Renal pelvis (tissue), 4 donors: ENCODE data around the gene AMZ1. TPM values are rescaled to one million over a fixed set of nuclear protein-coding genes. Genes with fewer than 3 reads are reported as not detected.

Experiments
- DNase-seq: peaks from one replicate; pipeline ENCODE4 v3.0.0-alpha.2; 2013
- polyA plus RNA-seq, 3 donors: library from polyadenylated mRNA; unstranded; fragments of 120-200 nt; gene quantifications; one replicate each; pipeline ENCODE4 v1.2.1, GENCODE V29; 2013; ENCODE audit not compliant: insufficient read length in 3 of 3

AMZ1 gene
- polyA plus RNA-seq, 3 donors = 0.21 to 0.43 (median 0.43) TPM

DNA sequence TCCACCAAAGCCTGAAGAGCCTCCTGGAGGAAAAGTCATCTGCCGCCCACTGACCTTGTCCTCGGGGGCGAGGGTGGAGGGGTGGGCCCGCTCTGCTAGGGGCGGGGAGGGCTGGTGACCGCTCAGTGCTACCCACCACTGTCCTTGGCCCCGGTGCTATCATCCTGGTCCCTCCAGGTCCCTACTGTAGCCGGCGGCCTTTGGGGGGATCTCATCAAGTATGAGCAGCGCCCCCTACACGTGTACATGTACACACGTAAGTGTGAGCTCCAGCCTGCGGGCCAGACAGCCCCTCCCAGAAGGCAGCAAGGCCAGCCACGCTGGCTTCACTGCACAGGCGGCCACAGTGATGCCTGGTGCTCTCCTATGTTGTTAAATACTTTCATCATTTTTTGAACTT is 36.7 kb upstream of the AMZ1 start:
- no peak for DNase-seq

DNA sequence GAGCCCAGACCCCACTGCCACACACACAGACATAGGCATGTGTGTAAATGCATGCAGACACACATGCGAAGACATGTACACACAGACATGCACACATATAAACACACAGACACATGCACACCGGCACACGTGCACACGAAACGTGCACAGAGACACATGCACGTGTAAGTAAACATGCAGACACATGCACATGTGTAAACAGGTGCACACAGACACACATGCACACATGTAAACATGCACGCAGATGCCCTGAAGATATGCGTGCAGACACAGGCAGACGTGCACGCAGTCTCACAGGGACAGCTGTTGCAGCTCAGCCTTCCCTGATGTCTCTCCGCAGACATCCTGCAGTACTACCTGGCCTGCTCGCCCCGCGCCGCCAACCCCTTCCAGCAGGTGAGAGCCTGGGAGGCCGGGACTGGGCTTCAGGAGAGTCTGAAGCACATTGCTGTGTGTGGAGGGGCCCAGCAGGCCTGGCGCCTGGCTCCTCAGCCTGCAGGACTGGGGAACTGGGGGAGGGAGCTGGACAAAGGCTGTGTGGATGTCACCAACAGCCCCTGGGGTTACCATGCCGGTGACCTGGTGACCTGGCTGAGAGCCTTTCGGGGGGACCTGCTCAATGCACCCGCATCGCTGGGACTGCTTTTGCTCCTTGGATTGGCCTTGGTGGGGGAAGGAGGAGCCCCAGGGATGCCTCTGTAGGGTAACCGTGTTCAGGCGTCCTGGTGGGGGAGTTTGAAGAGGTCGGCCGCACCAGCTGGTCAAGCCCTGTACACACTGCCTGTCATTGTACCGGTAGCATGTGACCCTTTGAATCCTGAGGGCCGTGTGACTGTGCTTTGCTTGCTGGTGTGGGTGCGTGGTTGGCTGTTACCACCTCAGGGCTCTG is 35.9 kb upstream of the AMZ1 start:
- no peak for DNase-seq

DNA sequence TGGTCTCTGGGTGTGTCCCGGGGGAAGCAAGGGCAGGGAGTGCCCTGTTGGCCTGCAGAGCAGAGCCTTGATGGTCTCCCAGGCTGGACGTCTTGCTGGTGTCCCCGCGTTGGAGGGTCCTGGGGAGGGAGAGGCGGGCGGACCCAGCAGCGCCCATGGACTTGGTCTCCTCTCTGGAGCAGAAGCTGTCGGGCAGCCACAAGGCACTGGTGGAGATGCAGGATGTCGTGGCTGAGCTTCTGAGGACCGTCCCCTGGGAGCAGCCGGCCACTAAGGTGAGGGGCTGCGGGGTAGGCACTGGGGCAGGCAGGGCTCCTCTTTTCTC is 35.3 kb upstream of the AMZ1 start:
- no peak for DNase-seq

DNA sequence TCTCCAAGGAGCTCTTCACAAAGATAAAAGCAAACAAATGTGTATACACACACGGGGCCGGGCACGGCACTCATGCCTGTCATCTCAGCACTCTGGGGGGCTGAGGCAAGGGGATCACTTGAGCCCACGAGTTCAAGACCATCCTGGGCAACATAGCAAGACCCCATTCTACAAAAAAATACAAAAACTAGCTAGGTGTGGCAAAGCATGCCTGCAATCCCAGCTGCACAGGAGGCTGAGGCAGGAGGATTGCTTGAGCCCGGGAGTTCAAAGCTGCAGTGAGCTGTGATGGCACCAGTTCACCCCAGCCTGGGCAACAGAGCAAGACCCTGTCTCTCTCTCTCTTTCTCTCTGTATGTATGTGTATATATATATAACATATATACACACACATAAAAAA is 33.9 kb upstream of the AMZ1 start:
- DNase-seq = no peak

DNA sequence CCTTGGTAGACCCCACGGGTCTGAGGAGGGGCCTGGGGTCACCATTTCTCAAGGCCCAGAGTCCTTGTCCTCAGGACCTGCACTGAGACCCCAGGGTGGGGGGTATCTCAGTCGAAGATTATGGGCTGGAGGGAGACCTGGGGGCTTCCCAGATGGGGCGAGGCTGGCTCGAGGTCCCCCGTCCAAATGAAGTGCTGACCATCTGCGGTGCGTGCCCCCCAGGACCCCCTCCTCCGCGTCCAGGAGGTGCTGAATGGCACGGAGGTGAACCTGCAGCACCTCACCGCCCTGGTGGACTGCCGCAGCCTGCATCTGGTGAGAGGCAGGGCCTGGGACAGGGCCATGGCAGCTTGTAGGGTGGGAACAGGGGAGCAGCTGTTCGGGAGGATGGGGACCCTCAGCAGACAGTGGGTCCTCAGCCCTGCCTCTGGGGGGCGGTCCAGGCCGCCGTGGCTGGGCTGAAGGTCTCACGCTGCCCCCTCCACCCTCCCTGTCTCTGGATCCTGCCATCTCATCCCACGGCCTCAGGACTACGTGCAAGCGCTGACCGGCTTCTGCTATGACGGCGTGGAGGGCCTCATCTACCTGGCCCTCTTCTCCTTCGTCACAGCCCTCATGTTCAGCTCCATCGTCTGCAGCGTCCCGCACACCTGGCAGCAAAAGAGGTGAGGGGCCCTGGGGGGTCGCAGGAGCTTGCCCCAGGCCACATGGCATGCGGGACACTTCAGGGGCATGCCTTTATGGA is 32.0 kb upstream of the AMZ1 start:
- no peak for DNase-seq

DNA sequence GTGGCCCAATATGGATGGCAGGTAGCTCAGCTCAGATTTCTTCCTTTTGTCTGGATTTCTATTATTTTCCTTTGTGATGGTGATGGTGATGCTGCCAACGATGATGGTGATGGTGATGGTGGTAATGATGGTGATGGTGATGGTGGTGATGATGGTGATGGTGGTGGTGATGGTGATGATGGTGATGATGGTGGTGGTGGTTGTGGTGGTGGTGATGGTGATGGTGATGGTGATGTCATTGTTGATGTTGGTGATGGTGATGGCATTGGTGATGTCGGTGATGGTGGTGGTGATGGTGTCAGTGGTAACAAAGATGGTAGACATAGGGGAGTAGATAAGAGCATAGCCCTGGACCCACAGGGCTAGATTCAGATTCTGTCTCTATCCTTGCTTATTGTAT is 30.8 kb upstream of the AMZ1 start:
- no peak for DNase-seq

DNA sequence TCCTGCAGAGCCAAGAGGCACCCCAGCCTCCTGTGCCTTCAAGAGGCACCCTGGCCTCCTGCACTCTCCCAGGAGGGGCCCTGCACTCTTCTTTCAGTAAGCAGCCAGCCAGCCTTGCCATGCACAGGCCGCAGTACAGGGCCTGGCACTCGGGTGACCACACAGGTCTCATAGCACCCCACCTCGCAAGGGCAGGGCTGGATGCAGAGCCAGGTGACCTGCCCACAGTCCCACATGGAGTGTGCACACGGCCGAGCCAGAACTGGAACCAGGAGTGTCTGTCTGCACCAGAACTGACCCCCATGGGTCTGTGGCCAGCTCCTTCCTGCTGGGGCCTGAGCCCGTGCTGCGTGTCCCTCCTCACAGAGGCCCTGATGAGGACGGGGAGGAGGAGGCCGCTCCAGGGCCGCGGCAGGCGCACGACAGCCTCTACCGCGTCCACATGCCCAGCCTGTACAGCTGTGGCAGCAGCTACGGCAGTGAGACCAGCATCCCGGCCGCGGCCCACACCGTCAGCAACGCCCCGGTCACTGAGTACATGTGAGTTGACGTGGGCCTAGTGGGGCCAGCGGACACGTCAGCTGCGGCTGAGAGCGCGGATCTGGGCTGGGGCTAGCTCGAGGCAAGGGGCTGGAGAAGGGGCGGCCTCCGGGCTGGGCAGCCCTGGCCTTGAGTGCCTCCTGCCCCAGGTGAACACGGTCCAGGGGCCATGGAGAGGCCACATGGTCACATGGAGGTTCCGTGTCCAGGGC is 29.9 kb upstream of the AMZ1 start:
- DNase-seq = no peak

DNA sequence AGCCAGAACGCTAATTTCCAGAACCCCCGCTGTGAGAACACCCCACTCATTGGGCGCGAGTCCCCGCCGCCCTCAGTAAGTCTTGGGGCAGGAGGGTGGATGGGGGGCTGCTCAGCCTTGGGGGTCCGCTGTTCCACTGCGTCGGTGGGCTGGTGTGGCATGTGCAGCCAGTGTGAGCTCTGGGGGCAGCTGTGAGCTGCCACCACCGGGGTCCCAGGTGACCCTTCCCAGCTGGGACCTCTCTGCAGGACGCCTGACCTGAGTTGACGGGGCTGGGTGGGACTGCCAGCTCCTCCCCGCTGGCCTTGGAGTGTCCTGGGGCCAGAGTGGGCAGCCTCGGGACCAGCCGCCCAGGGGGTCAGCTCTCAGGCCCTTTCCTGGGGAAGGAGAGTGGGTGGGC is 29.1 kb upstream of the AMZ1 start:
- no peak for DNase-seq

DNA sequence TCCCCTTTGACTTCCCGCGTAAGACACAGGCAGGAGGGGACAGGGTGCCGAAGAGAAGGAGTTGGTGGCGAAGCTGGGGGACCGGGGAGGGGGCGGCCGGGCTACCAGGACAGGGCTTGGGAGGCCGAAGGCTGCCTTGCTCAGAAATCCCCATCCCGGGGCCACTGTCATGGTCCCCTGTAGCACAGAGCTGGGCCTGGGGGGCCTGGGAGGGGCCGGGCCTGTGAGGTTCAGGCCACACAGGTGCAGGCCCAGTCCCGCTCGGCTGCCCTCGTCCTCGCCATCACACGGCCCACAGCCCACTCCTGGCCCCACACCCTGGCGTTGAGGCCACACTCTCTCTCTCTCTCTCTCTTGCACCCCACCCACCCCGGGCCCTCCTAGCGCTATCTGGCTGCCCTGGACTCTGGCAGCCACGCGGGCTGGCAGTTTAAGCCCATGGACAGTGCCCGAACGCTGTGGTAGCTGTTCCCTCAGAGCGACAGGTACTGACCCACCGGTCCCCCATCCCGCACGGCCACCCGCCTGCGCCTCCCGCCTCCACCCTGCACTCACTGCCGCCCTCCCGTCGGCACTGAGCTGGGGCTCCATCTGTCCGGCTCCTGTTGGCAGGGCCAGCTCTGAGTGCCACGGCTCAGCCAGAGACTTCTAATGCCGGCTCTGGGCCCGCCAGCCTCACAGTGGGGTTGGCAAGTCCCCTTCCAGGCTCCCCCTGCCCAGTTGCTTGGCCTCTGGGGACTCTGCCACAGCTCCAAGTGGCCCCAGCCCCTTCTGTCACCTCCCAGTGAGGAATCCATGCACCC is 28.2 kb upstream of the AMZ1 start:
- no peak for DNase-seq

DNA sequence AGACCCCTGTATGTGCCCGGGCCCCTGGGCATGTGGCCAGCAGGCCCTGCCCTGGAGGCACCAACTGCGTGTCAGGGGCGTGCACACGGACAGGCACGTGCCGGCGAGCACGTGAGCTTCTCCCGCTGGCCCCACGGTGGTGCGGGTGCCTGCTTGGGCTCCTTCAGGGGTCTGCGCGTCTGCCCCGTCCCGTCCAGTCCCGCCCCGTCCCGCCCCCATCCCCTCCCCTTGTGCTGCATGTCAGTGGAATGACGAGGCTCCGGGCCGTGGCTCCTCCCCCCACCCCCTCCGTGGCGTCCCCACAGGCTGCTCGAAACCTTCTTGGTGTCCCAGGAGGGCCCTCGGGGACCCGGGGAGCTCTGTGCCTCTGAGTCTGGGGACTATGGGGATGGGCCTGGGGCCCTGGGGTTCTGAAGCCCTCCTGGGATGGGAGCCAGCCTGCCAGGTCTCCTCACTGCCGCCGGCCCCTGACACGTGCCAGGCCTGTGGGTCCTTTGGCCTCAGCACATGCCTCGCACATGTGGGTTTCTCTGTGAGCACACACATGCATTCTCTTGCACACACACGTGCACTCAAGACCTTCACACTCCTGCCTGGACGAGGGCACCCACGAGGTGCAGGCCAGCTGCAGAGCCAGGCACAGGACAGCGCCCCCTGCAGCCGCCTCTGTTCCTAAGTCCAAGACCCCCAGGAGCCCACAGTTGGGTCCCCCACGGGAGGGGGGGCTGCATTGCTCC is 27.5 kb upstream of the AMZ1 start:
- DNase-seq = no peak

DNA sequence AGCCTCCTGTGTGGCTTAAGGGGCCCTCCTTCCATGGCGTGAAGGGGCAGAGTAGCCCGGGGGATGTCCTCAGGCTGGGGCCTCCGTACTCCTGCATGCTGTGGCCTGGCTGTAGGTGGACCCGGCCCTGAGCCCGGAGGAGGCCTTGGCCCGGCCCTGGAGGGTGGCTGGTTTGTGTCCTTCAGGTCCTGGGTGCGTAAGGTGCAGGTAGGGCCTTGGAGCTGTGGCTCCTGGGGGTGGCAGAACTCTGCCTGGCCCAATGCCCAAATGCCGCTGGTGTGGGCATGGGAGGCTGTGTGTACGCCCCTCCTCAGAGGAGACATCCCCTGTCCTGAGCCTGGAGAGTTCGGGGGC is 26.9 kb upstream of the AMZ1 start:
- no peak for DNase-seq

DNA sequence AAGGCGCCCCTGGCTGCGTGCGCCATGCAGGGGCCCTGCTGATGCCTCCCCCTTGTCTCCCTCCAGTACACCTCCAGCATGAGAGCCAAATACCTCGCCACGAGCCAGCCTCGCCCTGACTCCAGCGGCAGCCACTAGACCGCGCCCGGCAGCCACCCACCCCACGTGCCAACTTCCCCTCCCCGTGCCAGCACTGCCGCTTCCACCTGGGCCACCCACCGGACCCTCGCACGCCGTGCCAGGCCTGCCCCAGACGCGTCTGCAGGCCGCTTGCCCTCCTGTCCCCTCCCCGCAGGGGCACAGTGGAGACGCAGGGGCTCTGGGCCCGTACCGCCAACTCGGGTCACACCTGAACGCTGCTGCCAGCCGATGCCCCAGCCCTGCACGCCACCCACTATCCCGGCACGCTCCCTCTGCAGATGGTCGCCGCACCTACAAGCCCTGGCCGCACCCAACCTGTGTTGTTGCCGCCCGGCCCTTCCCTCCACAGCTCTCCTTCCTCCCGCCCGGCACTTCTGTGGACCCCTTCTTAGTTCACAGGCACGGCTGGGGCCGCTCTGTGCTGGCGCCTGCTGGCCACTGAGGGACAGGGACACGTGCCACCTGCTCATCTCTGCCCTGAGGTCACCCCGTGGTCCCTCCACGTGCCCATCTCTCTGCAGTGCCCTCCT is 26.3 kb upstream of the AMZ1 start:
- no peak for DNase-seq

DNA sequence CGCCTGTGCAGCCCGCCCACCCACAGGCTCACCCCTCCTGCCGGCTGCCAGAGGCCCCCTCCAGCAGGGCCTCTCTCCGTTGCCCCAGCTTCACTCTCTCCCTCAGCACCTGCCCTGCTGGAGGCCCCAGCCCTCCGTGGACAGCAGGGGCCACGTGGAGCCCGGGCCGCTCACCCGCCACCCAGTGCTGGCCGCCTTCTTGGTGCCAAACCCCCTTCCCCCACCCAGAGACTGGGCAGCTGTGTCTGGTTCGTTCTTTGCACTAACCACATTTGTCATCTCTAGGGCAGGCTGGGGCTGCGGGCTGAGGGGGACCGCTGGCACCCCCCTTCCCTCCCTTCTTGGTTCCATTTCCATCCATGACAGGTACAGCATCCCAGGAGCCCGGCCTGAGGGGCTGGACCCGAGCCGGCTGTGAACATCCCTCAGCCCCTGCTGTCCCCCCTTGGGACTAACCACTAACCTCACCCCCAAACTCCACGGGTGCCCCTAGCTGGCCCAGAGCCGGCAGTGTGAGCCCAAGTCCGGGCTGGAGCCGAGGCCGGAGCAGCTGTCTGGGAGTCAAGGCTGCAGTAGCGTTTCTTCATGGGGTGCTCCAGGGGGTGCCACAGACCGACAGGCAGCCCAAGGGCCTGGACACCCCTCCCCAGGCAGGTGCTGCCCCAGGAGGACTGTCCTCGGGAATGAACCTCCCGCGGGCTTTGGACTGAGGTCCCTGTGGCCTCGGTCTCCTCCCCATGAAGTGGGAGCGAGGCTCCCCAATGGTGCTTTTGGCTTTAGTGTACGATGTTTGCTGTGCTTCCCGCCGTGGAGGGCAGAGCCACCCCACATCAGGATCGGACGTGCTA is 25.5 kb upstream of the AMZ1 start:
- DNase-seq = no peak

DNA sequence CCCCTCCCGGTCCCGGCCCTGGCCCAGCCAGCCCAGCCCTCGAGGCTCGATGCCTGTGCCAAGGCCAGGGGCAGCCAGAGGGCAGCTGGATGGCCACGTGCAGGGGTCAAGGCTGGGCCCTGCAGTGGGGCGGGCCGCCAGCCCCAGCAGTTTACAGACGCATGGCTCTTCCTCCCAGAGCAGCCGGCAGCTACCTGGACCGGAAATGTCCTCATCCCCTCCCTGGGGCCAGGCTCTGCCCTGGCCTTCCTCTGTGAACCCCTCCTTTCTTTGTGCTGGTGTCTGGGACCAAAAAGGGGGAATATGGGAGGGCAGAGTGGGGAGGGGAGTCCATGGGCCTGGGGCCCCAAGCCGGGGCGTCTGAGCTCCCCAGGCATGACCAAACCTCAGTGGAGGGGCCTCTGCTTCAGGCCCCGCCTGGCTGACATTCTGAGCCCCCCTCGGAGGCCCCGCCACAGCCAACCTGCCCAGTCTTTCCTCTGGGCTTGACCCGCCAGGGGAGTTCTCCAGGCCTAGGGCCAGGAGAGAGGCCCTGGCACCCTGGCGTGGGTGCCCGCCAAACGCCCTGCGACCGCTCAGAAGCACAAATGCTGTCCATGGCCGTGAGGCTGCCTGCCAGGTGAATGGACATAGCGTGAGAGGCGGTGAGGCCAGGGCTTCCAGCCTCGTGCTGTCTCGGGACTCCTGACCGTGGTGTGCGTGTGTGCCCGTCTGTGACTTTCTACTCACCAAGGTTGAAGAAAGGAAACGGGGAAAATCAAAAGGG is 24.7 kb upstream of the AMZ1 start:
- no peak for DNase-seq

DNA sequence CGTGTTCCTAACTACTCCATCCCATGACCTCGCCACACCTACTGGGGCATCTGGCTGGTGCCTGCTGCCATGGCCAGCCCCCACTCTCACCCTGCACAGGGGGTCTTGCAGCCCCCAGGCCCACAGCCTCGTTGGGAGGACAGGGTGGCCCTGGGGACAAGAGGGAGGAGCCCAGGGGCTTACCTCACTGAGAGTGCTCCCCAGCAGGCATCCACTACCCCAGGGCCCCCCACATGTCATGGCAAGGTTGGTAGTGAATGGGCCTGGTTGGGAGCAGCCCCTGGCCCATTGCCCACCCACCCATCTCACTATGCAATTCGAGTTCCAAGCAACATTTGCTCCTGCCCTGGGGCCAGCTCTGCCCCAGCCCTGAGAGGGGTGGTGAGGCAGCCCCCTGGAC is 24.0 kb upstream of the AMZ1 start:
- no peak for DNase-seq

DNA sequence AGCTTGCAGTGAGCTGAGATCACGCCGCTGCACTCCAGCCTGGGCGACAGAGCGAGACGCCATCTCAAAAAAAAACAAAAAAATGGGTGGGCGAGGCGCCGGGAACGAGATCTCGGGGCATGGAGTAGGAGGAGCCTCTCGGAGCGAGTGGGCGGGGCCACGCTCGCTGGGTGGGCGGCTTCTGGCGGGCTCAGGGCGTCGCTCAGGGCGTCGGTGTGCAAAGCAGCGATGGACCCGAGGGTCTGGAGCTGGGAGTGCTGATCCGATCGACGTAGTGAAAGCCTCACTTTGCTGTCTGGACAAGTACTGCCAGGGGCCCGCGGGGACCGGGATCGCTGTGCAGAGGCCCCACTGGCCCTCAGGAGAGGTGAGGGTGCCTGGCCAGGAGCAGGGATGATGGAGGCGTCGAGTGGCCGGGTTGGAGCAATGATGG is 22.6 kb upstream of the AMZ1 start:
- DNase-seq = no peak

DNA sequence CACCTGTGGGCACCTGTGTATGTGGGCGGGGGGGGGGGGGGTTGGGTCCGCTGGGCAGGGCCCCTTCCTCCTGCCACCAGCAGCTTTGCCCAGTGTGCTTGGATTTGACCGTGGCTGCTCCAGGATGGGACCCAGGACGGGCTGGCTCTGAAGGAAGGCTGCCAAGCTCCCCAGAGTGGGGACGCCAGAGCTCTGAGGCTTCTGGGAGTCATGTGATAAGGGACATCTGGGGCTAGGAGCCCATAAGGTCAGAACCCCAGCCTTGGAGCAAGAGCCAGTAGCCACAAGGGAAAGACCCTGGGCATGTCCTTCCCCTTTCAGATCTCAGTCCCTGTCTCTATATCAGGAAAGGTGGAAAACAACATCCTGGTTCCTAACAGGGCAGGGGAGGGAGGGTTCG is 21.8 kb upstream of the AMZ1 start:
- DNase-seq = no peak

DNA sequence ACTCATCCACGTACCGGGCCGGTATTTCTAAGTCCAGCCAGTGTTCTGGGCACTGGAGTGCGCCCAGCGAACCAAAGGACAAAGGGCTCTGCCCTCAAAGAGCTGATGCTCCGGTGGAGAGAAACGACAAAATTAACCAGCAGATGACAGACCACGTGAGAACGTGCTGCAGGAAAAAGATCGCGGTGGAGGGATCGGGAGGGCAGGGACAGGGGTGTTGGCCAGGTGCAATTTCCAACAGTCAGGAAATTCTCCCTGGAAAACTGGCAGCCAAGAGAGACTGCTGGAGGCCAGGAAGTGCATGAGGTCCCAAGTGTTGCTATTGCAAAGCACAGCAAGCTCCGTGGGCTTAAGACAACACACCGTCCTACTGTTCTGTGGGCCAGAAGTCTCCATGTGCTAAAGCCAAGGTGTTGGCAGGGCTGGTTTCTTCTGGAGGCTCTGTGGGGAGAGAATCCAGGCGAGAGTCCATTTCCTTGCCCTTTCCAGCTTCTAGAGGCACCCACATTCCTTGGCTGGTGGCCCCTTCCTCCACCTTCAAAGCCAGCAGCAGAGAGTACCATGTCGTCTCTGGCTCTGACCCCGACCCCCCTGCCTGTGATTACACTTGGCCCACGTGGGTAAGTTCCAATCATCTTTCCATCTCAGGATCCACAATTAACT is 21.3 kb upstream of the AMZ1 start:
- DNase-seq = no peak
